Prostate gland (tissue), 2 donors: Measurements from ENCODE around the gene ARHGAP18. TPM values are rescaled to one million over a fixed set of nuclear protein-coding genes. Genes with fewer than 3 reads are reported as not detected.

Experiments used
- DNase-seq: peaks from one replicate; pipeline ENCODE4 v3.0.0-alpha.2; 2019; ENCODE audit warnings: low spot score
- H3K27ac ChIP-seq, 2 donors: fragments of 200-600 bp; sonication (generic); 2 replicates each; pipeline ENCODE4 v1.5.1; 2017 to 2019
- H3K27me3 ChIP-seq: fragments of 200-600 bp; sonication (generic); replicated peaks from 2 replicates; pipeline ENCODE4 v1.5.1; 2019; ENCODE audit not compliant: insufficient read depth
- H3K36me3 ChIP-seq, 2 donors: fragments of 200-600 bp; sonication (generic); 1 replicate in 1 of 2; 2 replicates in 1 of 2; pipeline versions ENCODE4 v1.5.1 to v1.8.1; 2017 to 2019
- H3K4me1 ChIP-seq: fragments of 200-600 bp; sonication (generic); replicated peaks from 2 replicates; pipeline ENCODE4 v1.5.1; 2019
- H3K4me3 ChIP-seq, 2 donors: fragments of 200-600 bp; sonication (generic); 2 replicates each; pipeline ENCODE4 v1.5.1; 2017 to 2019
- H3K9me3 ChIP-seq: fragments of 200-600 bp; sonication (generic); 2 replicates; pipeline ENCODE4 v1.5.1; 2017
- CTCF ChIP-seq, 4 experiments: fragments of 200-600 bp in 2 of 4; fragments of 450-650 bp in 2 of 4; sonication (generic) in 2 of 4; IDR thresholded peaks; 1 replicate in 3 of 4; 2 replicates in 1 of 4; pipeline ENCODE4 v1.5.1; 2016 to 2019; ENCODE audit warnings: antibody characterized with exemption in 4 of 4, mild to moderate bottlenecking in 2 of 4, moderate library complexity in 2 of 4
- POLR2A ChIP-seq: fragments of 450-650 bp; IDR thresholded peaks from one replicate; pipeline ENCODE4 v1.6.1; 2016; ENCODE audit warnings: antibody characterized with exemption, mild to moderate bottlenecking
- POLR2AphosphoS5 ChIP-seq: sonication (generic); formaldehyde crosslinking; IDR thresholded peaks from one replicate; pipeline ENCODE4 v1.6.1; 2017; ENCODE audit warnings: antibody characterized with exemption
- WGBS: methylation state at CpG from one replicate; pipeline ENCODE4 v1.1.5; 2018; 5-methylcytosine and 5-hydroxymethylcytosine counted together
- intact Hi-C: fragments of 100-400 bp; cut with DNase I; formaldehyde crosslinking; loops from one replicate; pipeline ENCODE4 v1.14.2; 2022
- total RNA-seq, 2 donors: library from RNA; depleted of rRNA; stranded (reverse); fragments of >200 nt; gene quantifications; one replicate each; pipeline ENCODE4 v1.1.0, GENCODE V29; 2016

The ARHGAP18 gene
- total RNA-seq, 2 donors from 2014 or later = 15.0 to 29.1 TPM

GRCh38 chr6:129707882-129708495, 2.0 kb downstream of the ARHGAP18 start:
- Histone ChIP-seq H3K4me3 (no peak overlapping the region), H3K27me3 (no peaks in the 10 kb centered on the region), H3K4me1 (no peaks in the 10 kb centered on the region), H3K27ac (peak overlapping the region in 1 of 2 donors; percentile 78), H3K9me3 (no peaks in the 10 kb centered on the region), H3K36me3 (no peaks in the 10 kb centered on the region)
- TF ChIP-seq POLR2AphosphoS5 (no peak), CTCF (IDR thresholded peaks at IDR 0.05) (no peak), POLR2A (no peak)
- intact Hi-C loops = no loop called here
- no peak for DNase-seq
- WGBS = 89% methylated on average over 8 of the region's 8 CpGs

- intact Hi-C loops = no loop called here
- Histone ChIP-seq H3K9me3 (no peaks in the 10 kb centered on the region), H3K27me3 (no peaks in the 10 kb centered on the region), H3K4me1 (no peaks in the 10 kb centered on the region), H3K27ac (no peak overlapping the region), H3K36me3 (no peaks in the 10 kb centered on the region), H3K4me3 (no peak overlapping the region)
- TF ChIP-seq POLR2AphosphoS5 (no peak), CTCF (IDR thresholded peaks at IDR 0.05) (no peak), POLR2A (no peak)
- WGBS = 96% methylated on average over 6 of the region's 6 CpGs
- DNase-seq = no peak
Measured at GRCh38 chr6:129707028-129707427, 2.9 kb downstream of the ARHGAP18 start.

- H3K27me3 ChIP-seq = no peaks in the 10 kb centered on the region
- no peaks in the 10 kb centered on the region for H3K4me1 ChIP-seq
- no peak for DNase-seq
- intact Hi-C loops = no loop called here
- TF ChIP-seq POLR2A = no peak
- no peak for TF ChIP-seq POLR2AphosphoS5
- no peak for TF ChIP-seq CTCF (IDR thresholded peaks at IDR 0.05)
- H3K9me3 ChIP-seq = no peaks in the 10 kb centered on the region
- H3K4me3 ChIP-seq = no peak overlapping the region
- no peak overlapping the region for H3K27ac ChIP-seq
- no peaks in the 10 kb centered on the region for H3K36me3 ChIP-seq
Measured at GRCh38 chr6:129705212-129705611, 4.8 kb downstream of the ARHGAP18 start.

- H3K4me3 ChIP-seq = no peak overlapping the region
- H3K27me3 ChIP-seq = no peaks in the 10 kb centered on the region
- TF ChIP-seq CTCF (IDR thresholded peaks at IDR 0.05) (no peak), POLR2A (no peak), POLR2AphosphoS5 (no peak)
- H3K9me3 ChIP-seq = no peaks in the 10 kb centered on the region
- no peaks in the 10 kb centered on the region for H3K4me1 ChIP-seq
- H3K36me3 ChIP-seq = no peaks in the 10 kb centered on the region
- no peak for DNase-seq
- no peak overlapping the region for H3K27ac ChIP-seq
- intact Hi-C loops = no loop called here
Measured at GRCh38 chr6:129704708-129705107, 5.3 kb downstream of the ARHGAP18 start.

- Histone ChIP-seq H3K4me3 (no peak overlapping the region), H3K36me3 (no peaks in the 10 kb centered on the region), H3K27me3 (no peaks in the 10 kb centered on the region), H3K4me1 (no peaks in the 10 kb centered on the region), H3K9me3 (no peaks in the 10 kb centered on the region), H3K27ac (no peak overlapping the region)
- WGBS = 89% methylated on average over 4 of the region's 4 CpGs
- no peak for DNase-seq
- TF ChIP-seq POLR2AphosphoS5 (no peak), POLR2A (no peak), CTCF (IDR thresholded peaks at IDR 0.05) (no peak)
- intact Hi-C loops = no loop called here
Measured at GRCh38 chr6:129701721-129702455, 8.1 kb downstream of the ARHGAP18 start.
